Activated naive CD8-positive, alpha-beta T cell treated with anti-CD3 and anti-CD28 coated beads, Interleukin-2, amount 50 U/mL, for 24 hours (primary cell): ENCODE measurements around the gene CCBE1.
A peak's percentile ranks its signal among the peaks of the same experiment; 100 is the strongest.

Experiments
- ATAC-seq: fragments of 150-1000 bp; cut with Tn5 transposase; one replicate; pipeline ENCODE4 v1.10.0; 2021
- DNase-seq: peaks from one replicate; pipeline ENCODE4 v3.0.0; 2021
- H3K27ac Mint-ChIP-seq: one replicate; pipeline ENCODE4 v1.8.0; 2021; ENCODE audit warnings: mild to moderate bottlenecking, mixed read lengths
- H3K27me3 Mint-ChIP-seq: one replicate; pipeline ENCODE4 v1.8.0; 2021; ENCODE audit warnings: mixed read lengths
- H3K36me3 Mint-ChIP-seq: one replicate; pipeline ENCODE4 v1.8.0; 2021; ENCODE audit warnings: low read depth, mixed read lengths
- H3K4me1 Mint-ChIP-seq: one replicate; pipeline ENCODE4 v1.8.0; 2021; ENCODE audit warnings: mixed read lengths
- H3K4me3 Mint-ChIP-seq: one replicate; pipeline ENCODE4 v1.8.0; 2021; ENCODE audit warnings: mild to moderate bottlenecking, moderate library complexity, mixed read lengths
- H3K9me3 Mint-ChIP-seq: one replicate; pipeline ENCODE4 v1.8.0; 2021; ENCODE audit warnings: mixed read lengths

CCBE1 gene

GRCh38 chr18:59577386-59577655, 119.9 kb downstream of the CCBE1 start:
- Mint-ChIP-seq H3K9me3 (peaks cover 6% of the 10 kb centered on the region), H3K4me1 (no peaks in the 10 kb centered on the region), H3K27me3 (no peaks in the 10 kb centered on the region), H3K4me3 (no peak overlapping the region), H3K27ac (no peak overlapping the region), H3K36me3 (no peaks in the 10 kb centered on the region)
- no peak for DNase-seq
- ATAC-seq, result no peak

- Mint-ChIP-seq H3K4me1 (no peaks in the 10 kb centered on the region), H3K27ac (no peak overlapping the region), H3K4me3 (no peak overlapping the region), H3K27me3 (no peaks in the 10 kb centered on the region), H3K36me3 (no peaks in the 10 kb centered on the region), H3K9me3 (peaks cover 6% of the 10 kb centered on the region)
- ATAC-seq (no peak), DNase-seq (no peak)
Observed at GRCh38 chr18:59576541-59577385, 120.5 kb downstream of the CCBE1 start.

GRCh38 chr18:59575995-59576394, 121.2 kb downstream of the CCBE1 start:
- no peaks in the 10 kb centered on the region for H3K4me1 Mint-ChIP-seq
- no peaks in the 10 kb centered on the region for H3K36me3 Mint-ChIP-seq
- H3K9me3 Mint-ChIP-seq, result peaks cover 6% of the 10 kb centered on the region
- no peak for ATAC-seq
- no peak overlapping the region for H3K27ac Mint-ChIP-seq
- H3K27me3 Mint-ChIP-seq, result no peaks in the 10 kb centered on the region
- H3K4me3 Mint-ChIP-seq, result no peak overlapping the region
- DNase-seq, result no peak

GRCh38 chr18:59573962-59574361, 123.3 kb downstream of the CCBE1 start:
- no peaks in the 10 kb centered on the region for H3K4me1 Mint-ChIP-seq
- DNase-seq (no peak), ATAC-seq (no peak)
- H3K9me3 Mint-ChIP-seq, result peaks cover 6% of the 10 kb centered on the region
- no peaks in the 10 kb centered on the region for H3K36me3 Mint-ChIP-seq
- H3K27me3 Mint-ChIP-seq, result no peaks in the 10 kb centered on the region
- no peak overlapping the region for H3K4me3 Mint-ChIP-seq
- H3K27ac Mint-ChIP-seq, result no peak overlapping the region

GRCh38 chr18:59571902-59572301, 125.3 kb downstream of the CCBE1 start:
- Mint-ChIP-seq H3K27ac (no peak overlapping the region), H3K4me3 (no peak overlapping the region), H3K4me1 (no peaks in the 10 kb centered on the region), H3K27me3 (no peaks in the 10 kb centered on the region), H3K36me3 (no peaks in the 10 kb centered on the region), H3K9me3 (peaks cover 4% of the 10 kb centered on the region)
- no peak for DNase-seq
- ATAC-seq, result no peak

GRCh38 chr18:59570796-59571195, 126.4 kb downstream of the CCBE1 start:
- H3K36me3 Mint-ChIP-seq, result no peaks in the 10 kb centered on the region
- ATAC-seq (no peak), DNase-seq (no peak)
- H3K4me1 Mint-ChIP-seq, result no peaks in the 10 kb centered on the region
- H3K4me3 Mint-ChIP-seq, result no peak overlapping the region
- no peaks in the 10 kb centered on the region for H3K27me3 Mint-ChIP-seq
- no peaks in the 10 kb centered on the region for H3K9me3 Mint-ChIP-seq
- no peak overlapping the region for H3K27ac Mint-ChIP-seq

- no peak for DNase-seq
- no peak overlapping the region for H3K4me3 Mint-ChIP-seq
- H3K4me1 Mint-ChIP-seq, result no peaks in the 10 kb centered on the region
- no peaks in the 10 kb centered on the region for H3K27me3 Mint-ChIP-seq
- H3K27ac Mint-ChIP-seq, result no peak overlapping the region
- no peaks in the 10 kb centered on the region for H3K9me3 Mint-ChIP-seq
- no peak for ATAC-seq
- no peaks in the 10 kb centered on the region for H3K36me3 Mint-ChIP-seq
Observed at GRCh38 chr18:59570101-59570775, 127.0 kb downstream of the CCBE1 start.

GRCh38 chr18:59569390-59569791, 127.8 kb downstream of the CCBE1 start:
- ATAC-seq, result no peak
- H3K4me3 Mint-ChIP-seq, result no peak overlapping the region
- DNase-seq, result no peak
- H3K9me3 Mint-ChIP-seq, result no peaks in the 10 kb centered on the region
- H3K4me1 Mint-ChIP-seq, result no peaks in the 10 kb centered on the region
- no peaks in the 10 kb centered on the region for H3K36me3 Mint-ChIP-seq
- H3K27ac Mint-ChIP-seq, result no peak overlapping the region
- H3K27me3 Mint-ChIP-seq, result no peaks in the 10 kb centered on the region

GRCh38 chr18:59567431-59567830, 129.8 kb downstream of the CCBE1 start:
- ATAC-seq (no peak), DNase-seq (no peak)
- Mint-ChIP-seq H3K27ac (no peak overlapping the region), H3K36me3 (no peaks in the 10 kb centered on the region), H3K4me1 (no peaks in the 10 kb centered on the region), H3K27me3 (no peaks in the 10 kb centered on the region), H3K9me3 (no peaks in the 10 kb centered on the region), H3K4me3 (no peak overlapping the region)

GRCh38 chr18:59566533-59566971, 130.7 kb downstream of the CCBE1 start:
- H3K9me3 Mint-ChIP-seq, result no peaks in the 10 kb centered on the region
- no peaks in the 10 kb centered on the region for H3K36me3 Mint-ChIP-seq
- no peak for ATAC-seq
- H3K27ac Mint-ChIP-seq, result no peak overlapping the region
- H3K27me3 Mint-ChIP-seq, result no peaks in the 10 kb centered on the region
- DNase-seq, result no peak
- no peak overlapping the region for H3K4me3 Mint-ChIP-seq
- H3K4me1 Mint-ChIP-seq, result no peaks in the 10 kb centered on the region

GRCh38 chr18:59565957-59566356, 131.3 kb downstream of the CCBE1 start:
- Mint-ChIP-seq H3K4me3 (no peak overlapping the region), H3K27ac (no peak overlapping the region), H3K36me3 (no peaks in the 10 kb centered on the region), H3K27me3 (no peaks in the 10 kb centered on the region), H3K4me1 (no peaks in the 10 kb centered on the region), H3K9me3 (no peaks in the 10 kb centered on the region)
- ATAC-seq, result peak; percentile 34
- DNase-seq, result no peak

- H3K27ac Mint-ChIP-seq, result no peak overlapping the region
- no peaks in the 10 kb centered on the region for H3K27me3 Mint-ChIP-seq
- no peak overlapping the region for H3K4me3 Mint-ChIP-seq
- ATAC-seq (no peak), DNase-seq (no peak)
- no peaks in the 10 kb centered on the region for H3K36me3 Mint-ChIP-seq
- H3K9me3 Mint-ChIP-seq, result no peaks in the 10 kb centered on the region
- H3K4me1 Mint-ChIP-seq, result no peaks in the 10 kb centered on the region
Observed at GRCh38 chr18:59564561-59564960, 132.7 kb downstream of the CCBE1 start.

- Mint-ChIP-seq H3K9me3 (no peaks in the 10 kb centered on the region), H3K4me3 (no peak overlapping the region), H3K4me1 (no peaks in the 10 kb centered on the region), H3K36me3 (no peaks in the 10 kb centered on the region), H3K27ac (no peak overlapping the region), H3K27me3 (no peaks in the 10 kb centered on the region)
- ATAC-seq (no peak), DNase-seq (no peak)
Observed at GRCh38 chr18:59563176-59563785, 133.9 kb downstream of the CCBE1 start.

GRCh38 chr18:59562751-59563150, 134.5 kb downstream of the CCBE1 start:
- H3K27me3 Mint-ChIP-seq, result no peaks in the 10 kb centered on the region
- H3K36me3 Mint-ChIP-seq, result no peaks in the 10 kb centered on the region
- H3K9me3 Mint-ChIP-seq, result no peaks in the 10 kb centered on the region
- no peak overlapping the region for H3K4me3 Mint-ChIP-seq
- no peak for DNase-seq
- ATAC-seq, result no peak
- no peaks in the 10 kb centered on the region for H3K4me1 Mint-ChIP-seq
- no peak overlapping the region for H3K27ac Mint-ChIP-seq

- no peak overlapping the region for H3K27ac Mint-ChIP-seq
- H3K9me3 Mint-ChIP-seq, result peaks cover 3% of the 10 kb centered on the region
- H3K4me1 Mint-ChIP-seq, result no peaks in the 10 kb centered on the region
- no peaks in the 10 kb centered on the region for H3K36me3 Mint-ChIP-seq
- DNase-seq, result no peak
- no peak for ATAC-seq
- no peak overlapping the region for H3K4me3 Mint-ChIP-seq
- no peaks in the 10 kb centered on the region for H3K27me3 Mint-ChIP-seq
Observed at GRCh38 chr18:59561612-59562011, 135.6 kb downstream of the CCBE1 start.
